ENCODE data around the gene MOB3A.

DNA sequence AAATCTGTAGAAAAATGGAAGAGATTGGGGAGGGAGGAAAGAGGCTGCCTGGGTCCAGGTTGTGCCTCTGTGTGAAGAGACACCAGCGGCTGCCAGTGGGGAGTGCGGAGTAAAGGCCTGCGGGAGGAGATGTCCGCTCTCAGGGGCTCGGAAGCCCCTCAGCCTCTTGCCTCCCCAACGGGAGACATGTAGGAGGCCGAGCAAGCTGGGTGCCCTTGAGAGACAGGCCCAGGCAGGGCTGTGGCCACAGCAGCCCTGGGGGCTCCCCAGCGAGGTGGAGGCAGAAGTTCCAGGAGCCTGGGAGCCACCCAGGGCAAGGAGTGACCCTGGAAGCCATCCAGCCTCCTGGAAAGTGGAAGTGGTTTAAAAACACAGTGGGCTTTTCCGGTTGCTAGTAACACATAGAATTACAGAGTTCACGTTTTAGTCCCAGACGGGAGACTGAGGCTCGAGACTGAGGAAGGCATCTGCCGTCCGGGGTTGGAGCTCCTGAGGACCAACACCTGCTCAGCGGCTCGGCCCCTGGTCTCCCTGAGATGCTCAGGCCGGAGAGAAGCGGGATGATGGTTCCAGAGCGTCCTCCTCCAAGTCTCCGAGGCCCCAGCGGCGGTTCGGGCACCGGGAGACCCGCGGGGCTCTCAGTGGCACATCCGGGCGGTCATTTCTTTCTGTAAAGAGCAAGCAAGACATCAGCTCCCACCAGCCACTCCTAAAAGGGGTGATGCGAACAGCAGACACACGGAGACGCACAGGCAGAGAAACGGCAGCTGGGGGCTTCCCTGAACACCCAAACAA is 23.2 kb downstream of the MOB3A start:
- no peak for TF ChIP-seq EZH2 (IDR thresholded peaks at IDR 0.05; ENCODE audit: low read length, missing control alignments)
- TF ChIP-seq, protein P1, sequence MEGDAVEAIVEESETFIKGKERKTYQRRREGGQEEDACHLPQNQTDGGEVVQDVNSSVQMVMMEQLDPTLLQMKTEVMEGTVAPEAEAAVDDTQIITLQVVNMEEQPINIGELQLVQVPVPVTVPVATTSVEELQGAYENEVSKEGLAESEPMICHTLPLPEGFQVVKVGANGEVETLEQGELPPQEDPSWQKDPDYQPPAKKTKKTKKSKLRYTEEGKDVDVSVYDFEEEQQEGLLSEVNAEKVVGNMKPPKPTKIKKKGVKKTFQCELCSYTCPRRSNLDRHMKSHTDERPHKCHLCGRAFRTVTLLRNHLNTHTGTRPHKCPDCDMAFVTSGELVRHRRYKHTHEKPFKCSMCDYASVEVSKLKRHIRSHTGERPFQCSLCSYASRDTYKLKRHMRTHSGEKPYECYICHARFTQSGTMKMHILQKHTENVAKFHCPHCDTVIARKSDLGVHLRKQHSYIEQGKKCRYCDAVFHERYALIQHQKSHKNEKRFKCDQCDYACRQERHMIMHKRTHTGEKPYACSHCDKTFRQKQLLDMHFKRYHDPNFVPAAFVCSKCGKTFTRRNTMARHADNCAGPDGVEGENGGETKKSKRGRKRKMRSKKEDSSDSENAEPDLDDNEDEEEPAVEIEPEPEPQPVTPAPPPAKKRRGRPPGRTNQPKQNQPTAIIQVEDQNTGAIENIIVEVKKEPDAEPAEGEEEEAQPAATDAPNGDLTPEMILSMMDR (conservative IDR thresholded peaks at IDR 0.05 in 1 of 2, IDR thresholded peaks at IDR 0.05 in 1 of 2; ENCODE audit: low read depth in 1 of 2, low read length in 2 of 2) = no peak
